Measurements from ENCODE around the gene CRK.
"Not testable (repeated sequence)": the region's sequence is repeated elsewhere in the genome, so short reads cannot be mapped to it uniquely, and the experiment has no call there.

Gene CRK

GRCh38 chr17:1452836-1453235, 3.2 kb downstream of the CRK start:
- no peak for TF ChIP-seq CTCF (IDR thresholded peaks at IDR 0.05; ENCODE audit: low read length, missing control alignments)
- no peak for DNase-seq (ENCODE audit: low read depth)
- H3K4me3 ChIP-seq (replicated peaks; ENCODE audit: low read depth, low read length) = no peak overlapping the region

DNA sequence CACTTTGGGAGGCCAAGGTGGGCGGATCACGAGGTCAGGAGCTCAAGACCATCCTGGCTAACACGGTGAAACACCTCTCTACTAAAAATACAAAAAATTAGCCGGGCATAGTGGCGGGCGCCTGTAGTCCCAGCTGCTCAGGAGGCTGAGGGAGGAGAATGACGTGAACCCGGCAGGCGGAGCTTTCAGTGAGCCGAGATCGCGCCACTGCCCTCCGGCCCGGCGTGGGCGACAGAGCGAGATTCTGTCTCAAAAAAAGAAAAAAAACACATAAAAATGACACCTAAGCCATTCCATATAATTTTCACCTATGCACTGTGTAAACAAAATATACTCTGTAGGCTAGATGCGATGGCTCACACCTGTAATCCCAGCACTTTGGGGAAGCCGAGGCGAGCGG, 5.8 kb downstream of the CRK start:
- not testable (repeated sequence) for DNase-seq (ENCODE audit: low read depth); H3K4me3 ChIP-seq (replicated peaks; ENCODE audit: low read depth, low read length)

- no peak overlapping the region for H3K4me3 ChIP-seq (replicated peaks; ENCODE audit: low read depth, low read length)
- no peak for DNase-seq (ENCODE audit: low read depth)
- no peak for TF ChIP-seq CTCF (IDR thresholded peaks at IDR 0.05; ENCODE audit: low read length, missing control alignments)
Observed at GRCh38 chr17:1449412-1449967, 6.5 kb downstream of the CRK start.

DNA sequence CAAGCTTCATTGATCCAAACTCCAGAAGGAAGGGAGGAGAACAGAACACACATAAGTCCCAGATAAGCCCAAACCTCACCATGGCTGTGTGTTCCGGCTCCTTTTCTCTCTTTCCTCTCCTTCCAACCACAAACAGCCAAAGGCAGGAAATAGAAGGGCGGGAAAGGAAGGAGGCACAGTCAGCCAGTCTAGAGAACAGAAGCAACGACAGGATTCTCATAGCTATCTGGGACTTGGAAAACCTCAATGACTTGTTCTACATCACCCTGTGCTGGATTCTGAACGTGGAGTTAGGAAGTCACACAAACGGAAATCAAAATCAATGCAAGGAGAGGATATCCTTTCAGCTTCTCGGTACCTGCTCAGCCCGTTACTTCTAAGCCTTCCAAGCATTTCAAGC, 9.0 kb downstream of the CRK start:
- DNase-seq (ENCODE audit: low read depth) = no peak
- no peak for TF ChIP-seq CTCF (IDR thresholded peaks at IDR 0.05; ENCODE audit: low read length, missing control alignments)
- H3K4me3 ChIP-seq (replicated peaks; ENCODE audit: low read depth, low read length) = no peak overlapping the region

- no peak overlapping the region for H3K4me3 ChIP-seq (replicated peaks; ENCODE audit: low read depth, low read length)
- no peak for DNase-seq (ENCODE audit: low read depth)
- TF ChIP-seq CTCF (IDR thresholded peaks at IDR 0.05; ENCODE audit: low read length, missing control alignments) = no peak
Observed at GRCh38 chr17:1446201-1446600, 9.8 kb downstream of the CRK start.

- H3K4me3 ChIP-seq (replicated peaks; ENCODE audit: low read depth, low read length); DNase-seq (ENCODE audit: low read depth): not testable (repeated sequence)
Observed at GRCh38 chr17:1445695-1446094, 10.3 kb downstream of the CRK start.

DNA sequence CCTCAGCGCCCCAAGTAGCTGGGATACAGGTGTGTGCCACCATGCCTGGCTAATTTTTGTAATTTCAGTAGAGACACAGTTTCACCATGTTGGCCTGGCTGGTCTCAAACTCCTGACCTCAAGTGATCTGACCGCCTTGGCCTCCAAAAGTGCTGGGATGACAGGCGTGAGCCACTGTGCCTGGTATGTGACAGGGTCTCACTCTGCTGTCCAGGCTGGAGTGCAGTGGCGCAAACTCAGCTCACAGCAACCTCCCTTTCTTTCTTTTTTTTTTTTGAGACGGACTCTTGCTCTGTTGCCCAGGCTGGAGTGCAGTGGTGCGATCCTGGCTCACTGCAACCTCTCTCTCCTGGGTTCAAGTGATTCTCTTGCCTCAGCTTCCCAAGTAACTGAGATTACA, 13.3 kb downstream of the CRK start:
- H3K4me3 ChIP-seq (replicated peaks; ENCODE audit: low read depth, low read length); DNase-seq (ENCODE audit: low read depth): not testable (repeated sequence)

DNA sequence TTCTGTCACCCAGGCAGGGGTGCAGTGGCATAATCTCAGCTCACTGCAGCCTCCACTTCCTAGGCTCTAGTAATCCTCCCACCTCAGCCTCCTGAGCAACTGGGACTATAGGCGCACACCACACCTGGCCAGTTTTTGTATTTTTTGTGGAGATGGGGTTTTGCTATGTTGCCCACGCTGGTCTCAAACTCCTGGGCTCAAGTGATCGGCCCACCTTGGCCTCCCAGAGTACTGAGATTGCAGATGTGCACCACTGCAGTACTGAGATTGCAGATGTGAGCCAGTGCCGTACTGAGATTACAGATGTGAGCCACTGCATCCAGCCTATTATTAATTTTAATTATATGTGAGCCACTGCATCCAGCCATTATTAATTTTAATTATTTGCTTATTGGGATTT, 13.8 kb downstream of the CRK start:
- no peak for DNase-seq (ENCODE audit: low read depth)

More for the DNA sequence above, 13.8 kb downstream of the CRK start:
- no peak for TF ChIP-seq CTCF (IDR thresholded peaks at IDR 0.05; ENCODE audit: low read length, missing control alignments)
- H3K4me3 ChIP-seq (replicated peaks; ENCODE audit: low read depth, low read length) = no peak overlapping the region
